Transverse colon (tissue), 4 donors: ENCODE data around the gene HELZ.

Experiments used
- EP300 ChIP-seq: sonication (generic); formaldehyde crosslinking; IDR thresholded peaks from one replicate; pipeline ENCODE4 v1.6.1; 2017; ENCODE audit warnings: antibody characterized with exemption, low read depth
- POLR2A ChIP-seq: fragments of 450-650 bp; IDR thresholded peaks from one replicate; pipeline ENCODE4 v1.6.1; 2016; ENCODE audit warnings: antibody characterized with exemption, mild to moderate bottlenecking, moderate library complexity
- POLR2AphosphoS5 ChIP-seq, 3 donors: sonication (generic); formaldehyde crosslinking; IDR thresholded peaks; one replicate each; pipeline ENCODE4 v1.6.1; 2016; ENCODE audit warnings: antibody characterized with exemption in 3 of 3
- TF ChIP-seq, protein P1 (sequence below), 5 experiments: fragments of 200-600 bp in 3 of 5; fragments of 450-650 bp in 2 of 5; sonication (generic) in 3 of 5; IDR thresholded peaks; 1 replicate in 2 of 5; 2 replicates in 3 of 5; pipeline ENCODE4 v1.5.1; 2016 to 2017; ENCODE audit warnings: antibody characterized with exemption in 5 of 5, inconsistent platforms in 3 of 5, mild to moderate bottlenecking in 2 of 5, moderate library complexity in 1 of 5

DNA sequence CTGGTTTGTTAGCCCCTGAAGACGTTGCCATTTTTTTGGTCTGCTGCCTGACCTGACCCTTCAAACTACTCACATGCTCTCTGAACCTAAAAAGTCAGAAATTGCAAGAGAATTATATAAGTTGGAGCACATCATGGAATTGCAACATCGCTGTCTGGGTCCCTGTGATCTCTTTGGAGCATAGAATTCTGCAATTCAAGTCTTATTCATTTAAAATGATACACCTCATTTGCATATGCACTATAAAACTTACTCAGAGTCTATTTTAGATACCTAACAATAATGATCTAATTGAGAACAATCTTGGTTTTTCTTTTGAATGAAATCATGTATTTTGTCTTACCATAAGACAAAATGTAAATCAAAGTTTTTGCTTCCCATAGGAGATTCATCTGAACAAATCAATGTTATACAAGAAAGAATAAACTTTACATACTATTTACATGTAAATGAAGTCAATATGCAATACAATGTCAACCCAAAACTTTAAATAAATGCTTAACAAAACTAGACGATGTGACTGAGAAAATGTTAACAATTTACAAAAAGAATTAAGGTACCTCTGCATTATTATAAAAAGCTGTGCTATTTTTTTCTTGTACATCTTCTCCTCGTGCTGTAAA, 99.7 kb downstream of the HELZ start:
- TF ChIP-seq EP300 = no peak
- no peak for TF ChIP-seq POLR2AphosphoS5 (IDR thresholded peaks at IDR 0.05)
- TF ChIP-seq, protein P1, sequence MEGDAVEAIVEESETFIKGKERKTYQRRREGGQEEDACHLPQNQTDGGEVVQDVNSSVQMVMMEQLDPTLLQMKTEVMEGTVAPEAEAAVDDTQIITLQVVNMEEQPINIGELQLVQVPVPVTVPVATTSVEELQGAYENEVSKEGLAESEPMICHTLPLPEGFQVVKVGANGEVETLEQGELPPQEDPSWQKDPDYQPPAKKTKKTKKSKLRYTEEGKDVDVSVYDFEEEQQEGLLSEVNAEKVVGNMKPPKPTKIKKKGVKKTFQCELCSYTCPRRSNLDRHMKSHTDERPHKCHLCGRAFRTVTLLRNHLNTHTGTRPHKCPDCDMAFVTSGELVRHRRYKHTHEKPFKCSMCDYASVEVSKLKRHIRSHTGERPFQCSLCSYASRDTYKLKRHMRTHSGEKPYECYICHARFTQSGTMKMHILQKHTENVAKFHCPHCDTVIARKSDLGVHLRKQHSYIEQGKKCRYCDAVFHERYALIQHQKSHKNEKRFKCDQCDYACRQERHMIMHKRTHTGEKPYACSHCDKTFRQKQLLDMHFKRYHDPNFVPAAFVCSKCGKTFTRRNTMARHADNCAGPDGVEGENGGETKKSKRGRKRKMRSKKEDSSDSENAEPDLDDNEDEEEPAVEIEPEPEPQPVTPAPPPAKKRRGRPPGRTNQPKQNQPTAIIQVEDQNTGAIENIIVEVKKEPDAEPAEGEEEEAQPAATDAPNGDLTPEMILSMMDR (IDR thresholded peaks at IDR 0.05) = no peak
- no peak for TF ChIP-seq POLR2A
